ENCODE results near the gene KDM5B.

DNA sequence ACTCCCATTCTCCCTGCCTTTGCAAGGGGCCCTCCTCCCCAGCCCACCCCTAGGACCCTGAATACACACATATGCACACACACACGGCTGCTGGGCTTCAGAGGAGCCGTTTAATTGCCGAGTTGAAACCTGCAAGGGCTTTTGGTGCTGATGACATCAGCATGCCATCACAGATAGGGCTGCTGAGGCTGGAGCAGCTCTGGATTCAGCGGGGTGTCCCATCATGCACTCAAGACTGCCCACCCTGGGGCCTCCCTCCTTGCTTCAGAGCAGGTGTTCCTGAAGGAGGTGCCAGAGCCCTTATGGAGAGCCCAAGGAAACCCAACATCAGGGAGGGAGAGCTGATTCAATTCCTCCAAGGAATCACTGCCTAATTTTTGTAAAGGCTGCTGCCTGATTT, 103.6 kb downstream of the KDM5B start:
- TF ChIP-seq POLR2AphosphoS5 (IDR thresholded peaks at IDR 0.05; ENCODE audit: low read depth, low read length): no peak
- TF ChIP-seq, protein P1, sequence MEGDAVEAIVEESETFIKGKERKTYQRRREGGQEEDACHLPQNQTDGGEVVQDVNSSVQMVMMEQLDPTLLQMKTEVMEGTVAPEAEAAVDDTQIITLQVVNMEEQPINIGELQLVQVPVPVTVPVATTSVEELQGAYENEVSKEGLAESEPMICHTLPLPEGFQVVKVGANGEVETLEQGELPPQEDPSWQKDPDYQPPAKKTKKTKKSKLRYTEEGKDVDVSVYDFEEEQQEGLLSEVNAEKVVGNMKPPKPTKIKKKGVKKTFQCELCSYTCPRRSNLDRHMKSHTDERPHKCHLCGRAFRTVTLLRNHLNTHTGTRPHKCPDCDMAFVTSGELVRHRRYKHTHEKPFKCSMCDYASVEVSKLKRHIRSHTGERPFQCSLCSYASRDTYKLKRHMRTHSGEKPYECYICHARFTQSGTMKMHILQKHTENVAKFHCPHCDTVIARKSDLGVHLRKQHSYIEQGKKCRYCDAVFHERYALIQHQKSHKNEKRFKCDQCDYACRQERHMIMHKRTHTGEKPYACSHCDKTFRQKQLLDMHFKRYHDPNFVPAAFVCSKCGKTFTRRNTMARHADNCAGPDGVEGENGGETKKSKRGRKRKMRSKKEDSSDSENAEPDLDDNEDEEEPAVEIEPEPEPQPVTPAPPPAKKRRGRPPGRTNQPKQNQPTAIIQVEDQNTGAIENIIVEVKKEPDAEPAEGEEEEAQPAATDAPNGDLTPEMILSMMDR (IDR thresholded peaks at IDR 0.05): no peak

All from Panc1 (cell line).